GM20000 (cell line): ENCODE measurements around the gene GNG2.

Source experiments
- DNase-seq: peaks from one replicate; pipeline ENCODE4 v3.0.0; 2012; ENCODE audit warnings: low spot score
- CTCF ChIP-seq: IDR thresholded peaks from 2 replicates; pipeline ENCODE4 v1.5.1; 2012; ENCODE audit warnings: mild to moderate bottlenecking, control low read depth; ENCODE audit errors: extremely low read depth, missing control alignments

Gene GNG2

GRCh38 chr14:51957950-51958349 lies 97.5 kb downstream of the GNG2 start:
- no peak for DNase-seq
- no peak for TF ChIP-seq CTCF

GRCh38 chr14:51959928-51960327 lies 99.5 kb downstream of the GNG2 start:
- DNase-seq, result no peak
- TF ChIP-seq CTCF, result no peak

- TF ChIP-seq CTCF, result no peak
Measured at GRCh38 chr14:51960866-51961265, 100.5 kb downstream of the GNG2 start.

GRCh38 chr14:51962711-51963110 lies 102.3 kb downstream of the GNG2 start:
- no peak for TF ChIP-seq CTCF
- DNase-seq, result no peak

More at GRCh38 chr14:51960866-51961265, 100.5 kb downstream of the GNG2 start:
- no peak for DNase-seq

GRCh38 chr14:51963286-51963685 lies 102.9 kb downstream of the GNG2 start:
- DNase-seq, result no peak
- no peak for TF ChIP-seq CTCF

- no peak for DNase-seq
- no peak for TF ChIP-seq CTCF
Measured at GRCh38 chr14:51967521-51967920, 107.1 kb downstream of the GNG2 start.

GRCh38 chr14:51969852-51970540 lies 109.6 kb downstream of the GNG2 start:
- TF ChIP-seq CTCF, result no peak
- no peak for DNase-seq
